Neural crest cell (in vitro differentiated cells): Measurements from ENCODE around the gene KCNA1. TPM values are rescaled to one million over a fixed set of nuclear protein-coding genes. Genes with fewer than 3 reads are reported as not detected.

ENCODE experiments used
- DNase-seq: peaks from one replicate; pipeline ENCODE4 v3.0.0; 2021; ENCODE audit warnings: low read depth, mixed read lengths, low spot score
- H3K27ac Mint-ChIP-seq: one replicate; pipeline ENCODE4 v1.8.0; 2021; ENCODE audit warnings: mild to moderate bottlenecking, mixed read lengths; ENCODE audit not compliant: unreplicated experiment
- H3K27me3 Mint-ChIP-seq: 2 replicates; pipeline ENCODE4 v1.8.0; 2021; ENCODE audit warnings: low read depth, mild to moderate bottlenecking, mixed read lengths
- H3K36me3 Mint-ChIP-seq: 2 replicates; pipeline ENCODE4 v1.8.0; 2021; ENCODE audit warnings: low read depth, mild to moderate bottlenecking, mixed read lengths
- H3K4me1 Mint-ChIP-seq: 2 replicates; pipeline ENCODE4 v1.8.0; 2021; ENCODE audit warnings: mixed read lengths
- H3K4me3 Mint-ChIP-seq: one replicate; pipeline ENCODE4 v1.8.0; 2021; ENCODE audit warnings: mild to moderate bottlenecking, mixed read lengths
- H3K9me3 Mint-ChIP-seq: 2 replicates; pipeline ENCODE4 v1.8.0; 2021; ENCODE audit warnings: mixed read lengths
- long read RNA-seq: library from polyadenylated mRNA; unstranded; transcript quantifications from one replicate; pipeline ENCODE4 v2.0.0, GENCODE V29; 2020
- total RNA-seq: library from RNA; stranded (reverse); gene quantifications from 2 replicates; pipeline ENCODE4 v1.2.1, GENCODE V29; 2021
- TF ChIP-seq, protein P1 (sequence below): fragments of 200-600 bp; sonication (generic); conservative IDR thresholded peaks from 2 replicates; pipeline ENCODE4 v1.5.0; 2021; ENCODE audit warnings: antibody characterized with exemption, mild to moderate bottlenecking

The KCNA1 gene
- 0.05 and 0.37 TPM in 2 replicates for total RNA-seq
- long read RNA-seq = 0 reads

DNA sequence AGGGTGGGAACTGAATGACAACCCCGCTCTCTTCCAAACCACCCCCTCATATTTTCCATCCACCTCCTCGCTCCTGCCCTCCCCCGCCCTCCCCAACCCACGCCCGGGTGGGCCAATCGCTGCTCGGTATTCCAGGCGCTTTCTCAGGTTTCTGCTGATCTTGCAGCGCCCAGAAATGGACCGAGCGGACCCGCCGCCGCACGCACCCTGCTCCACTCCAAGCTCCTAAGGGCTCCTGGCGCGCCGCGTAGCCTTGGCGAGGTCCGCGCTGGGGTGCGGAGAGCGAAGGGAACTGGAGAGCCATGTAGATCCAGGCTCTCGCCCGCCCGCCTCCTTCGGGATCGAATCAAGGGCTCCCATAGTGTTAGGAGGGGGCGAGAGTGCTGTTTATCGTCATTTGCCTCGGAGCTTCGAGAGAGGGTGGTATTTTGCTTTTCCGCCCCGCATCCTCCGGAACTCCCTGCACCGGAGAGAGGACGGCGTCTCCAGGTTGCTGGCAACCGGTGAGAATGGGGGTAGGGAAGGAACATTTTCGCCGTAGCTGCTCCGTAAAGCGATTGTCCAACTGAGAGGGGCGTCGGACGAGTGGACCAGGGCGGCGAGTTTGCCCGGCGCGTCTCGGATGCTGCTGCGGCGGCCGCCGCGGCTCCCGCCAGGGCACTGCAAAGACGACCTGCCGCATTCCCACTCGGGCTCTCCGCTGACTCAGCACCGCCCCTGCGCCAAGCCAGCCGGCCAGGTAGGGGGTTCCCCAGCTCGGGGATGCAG is at the start of gene KCNA1:
Gene KCNA1, plus strand, starts transcription at position 172 of the 768 bp plus-strand sequence. CDS start 1,474 bp downstream, outside the sequence.
- Mint-ChIP-seq H3K27me3 (peaks cover 42% of the 10 kb centered on the region), H3K27ac (no peak within 1 kb of the TSS), H3K36me3 (peaks cover 6% of the 10 kb centered on the region), H3K4me3 (peak within 1 kb of the TSS; percentile 88), H3K9me3 (peaks cover 2% of the 10 kb centered on the region), H3K4me1 (peaks cover 15% of the 10 kb centered on the region)
- TF ChIP-seq, protein P1, sequence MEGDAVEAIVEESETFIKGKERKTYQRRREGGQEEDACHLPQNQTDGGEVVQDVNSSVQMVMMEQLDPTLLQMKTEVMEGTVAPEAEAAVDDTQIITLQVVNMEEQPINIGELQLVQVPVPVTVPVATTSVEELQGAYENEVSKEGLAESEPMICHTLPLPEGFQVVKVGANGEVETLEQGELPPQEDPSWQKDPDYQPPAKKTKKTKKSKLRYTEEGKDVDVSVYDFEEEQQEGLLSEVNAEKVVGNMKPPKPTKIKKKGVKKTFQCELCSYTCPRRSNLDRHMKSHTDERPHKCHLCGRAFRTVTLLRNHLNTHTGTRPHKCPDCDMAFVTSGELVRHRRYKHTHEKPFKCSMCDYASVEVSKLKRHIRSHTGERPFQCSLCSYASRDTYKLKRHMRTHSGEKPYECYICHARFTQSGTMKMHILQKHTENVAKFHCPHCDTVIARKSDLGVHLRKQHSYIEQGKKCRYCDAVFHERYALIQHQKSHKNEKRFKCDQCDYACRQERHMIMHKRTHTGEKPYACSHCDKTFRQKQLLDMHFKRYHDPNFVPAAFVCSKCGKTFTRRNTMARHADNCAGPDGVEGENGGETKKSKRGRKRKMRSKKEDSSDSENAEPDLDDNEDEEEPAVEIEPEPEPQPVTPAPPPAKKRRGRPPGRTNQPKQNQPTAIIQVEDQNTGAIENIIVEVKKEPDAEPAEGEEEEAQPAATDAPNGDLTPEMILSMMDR = no peak
- no peak for DNase-seq

DNA sequence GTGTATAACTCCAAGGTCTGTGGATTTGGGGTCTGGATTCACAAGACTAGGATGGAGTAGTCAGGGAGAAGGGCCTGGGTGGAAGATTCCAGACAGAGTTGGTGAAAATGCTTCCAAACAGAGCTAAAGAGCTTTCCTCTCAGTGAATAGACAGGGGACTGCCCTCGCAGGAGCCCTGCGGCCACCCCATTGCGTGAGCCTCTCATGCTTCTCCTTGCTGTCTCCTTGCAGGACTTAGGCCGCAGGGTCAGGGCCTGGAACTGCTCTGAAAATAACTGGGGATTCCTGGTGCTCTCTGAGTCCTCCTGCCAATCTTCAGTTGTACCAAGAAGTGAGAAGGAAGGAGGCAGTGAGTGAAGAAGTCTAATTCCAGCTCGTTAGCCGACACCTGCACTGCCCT is 49.0 kb upstream of the KCNA1 start:
- Mint-ChIP-seq H3K27me3 (peaks cover 77% of the 10 kb centered on the region), H3K36me3 (no peaks in the 10 kb centered on the region), H3K9me3 (no peaks in the 10 kb centered on the region), H3K4me1 (peaks cover 12% of the 10 kb centered on the region), H3K27ac (no peak overlapping the region), H3K4me3 (no peak overlapping the region)
- TF ChIP-seq, protein P1 = no peak
- no peak for DNase-seq

DNA sequence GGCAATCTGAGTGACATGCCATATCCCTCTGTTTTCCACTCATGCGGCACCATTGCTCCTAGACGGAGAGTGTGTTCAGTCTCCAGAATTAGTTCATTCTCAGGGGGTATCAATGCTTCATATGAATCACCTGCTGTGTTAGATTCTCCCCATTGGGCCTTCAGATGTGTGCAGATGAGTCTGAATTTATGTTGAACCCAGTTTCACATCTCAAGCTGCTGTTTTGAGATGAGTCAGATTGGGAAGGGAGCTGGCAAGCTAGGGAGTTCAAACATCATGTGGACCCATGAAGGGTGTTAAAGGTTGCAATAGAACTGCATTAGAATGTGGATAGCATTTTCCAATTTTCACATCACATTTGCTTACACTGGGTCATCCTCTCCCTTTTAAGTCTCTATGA is 46.9 kb upstream of the KCNA1 start:
- Mint-ChIP-seq H3K4me3 (no peak overlapping the region), H3K27ac (no peak overlapping the region), H3K9me3 (no peaks in the 10 kb centered on the region), H3K27me3 (peaks cover 79% of the 10 kb centered on the region), H3K4me1 (peaks cover 7% of the 10 kb centered on the region), H3K36me3 (no peaks in the 10 kb centered on the region)
- TF ChIP-seq, protein P1 = no peak
- DNase-seq = no peak

DNA sequence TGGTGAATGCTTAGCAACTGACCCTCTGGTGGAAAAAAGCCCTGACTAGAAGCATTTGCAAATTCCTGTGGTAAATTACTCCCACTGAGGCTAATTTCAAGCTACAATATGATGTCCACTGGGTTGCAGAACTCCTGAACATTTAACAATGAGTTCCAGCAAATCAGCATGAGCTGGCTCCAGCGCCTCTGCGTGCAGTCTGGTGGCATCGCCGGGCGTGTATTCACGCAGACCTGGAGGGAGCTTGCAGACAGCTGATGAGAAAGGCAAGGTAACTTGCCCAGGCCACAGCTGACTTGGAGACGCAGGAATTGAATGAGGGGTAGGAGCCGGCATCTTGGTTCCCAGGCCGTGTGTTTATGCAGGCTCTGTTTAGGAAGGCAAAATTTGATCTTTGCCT is 45.1 kb upstream of the KCNA1 start:
- no peak overlapping the region for H3K4me3 Mint-ChIP-seq
- peaks cover 72% of the 10 kb centered on the region for H3K27me3 Mint-ChIP-seq
- H3K4me1 Mint-ChIP-seq = no peaks in the 10 kb centered on the region
- DNase-seq = no peak
- H3K9me3 Mint-ChIP-seq = no peaks in the 10 kb centered on the region
- no peaks in the 10 kb centered on the region for H3K36me3 Mint-ChIP-seq
- TF ChIP-seq, protein P1 = no peak
- H3K27ac Mint-ChIP-seq = no peak overlapping the region

DNA sequence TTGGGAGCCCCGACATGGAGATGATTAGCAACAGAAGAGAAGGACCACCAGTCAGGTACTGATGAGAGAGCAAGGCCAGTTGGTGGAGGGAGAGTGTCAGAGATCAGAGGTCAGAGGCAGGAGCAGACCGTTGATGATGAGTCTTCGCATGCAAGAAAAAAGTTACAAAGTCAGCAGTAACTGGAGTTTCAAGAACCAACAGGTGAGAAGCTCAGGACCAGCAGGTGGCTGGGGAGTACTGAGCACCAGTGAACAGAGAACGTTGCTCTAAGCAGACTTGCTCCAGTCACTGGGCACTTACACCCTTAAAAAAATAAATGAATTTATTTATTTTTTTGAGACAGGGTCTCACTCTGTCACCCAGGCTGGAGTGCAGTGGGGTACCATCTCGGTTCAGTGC is 44.5 kb upstream of the KCNA1 start:
- H3K4me1 Mint-ChIP-seq = no peaks in the 10 kb centered on the region
- H3K4me3 Mint-ChIP-seq = no peak overlapping the region
- no peaks in the 10 kb centered on the region for H3K9me3 Mint-ChIP-seq
- peaks cover 67% of the 10 kb centered on the region for H3K27me3 Mint-ChIP-seq
- H3K27ac Mint-ChIP-seq = peak overlapping the region; percentile 45
- TF ChIP-seq, protein P1 = no peak
- no peaks in the 10 kb centered on the region for H3K36me3 Mint-ChIP-seq
- DNase-seq = no peak
